Measurements from ENCODE around the gene BCAT1.
"Not testable (repeated sequence)": the region's sequence is repeated elsewhere in the genome, so short reads cannot be mapped to it uniquely, and the experiment has no call there.

BCAT1 gene

GRCh38 chr12:24928131-24928530 lies 20.8 kb downstream of the BCAT1 start:
- H3K9me3 Mint-ChIP-seq, result peaks cover 4% of the 10 kb centered on the region
- no peaks in the 10 kb centered on the region for H3K36me3 Mint-ChIP-seq
- H3K4me1 Mint-ChIP-seq, result peaks cover 3% of the 10 kb centered on the region
- H3K27ac Mint-ChIP-seq, result no peak overlapping the region
- H3K4me3 Mint-ChIP-seq, result no peak overlapping the region
- CTCF ChIA-PET, result no interaction called here
- peaks cover 6% of the 10 kb centered on the region for H3K27me3 Mint-ChIP-seq
- no peak for DNase-seq

- H3K4me3 Mint-ChIP-seq, DNase-seq, CTCF ChIA-PET, H3K27ac Mint-ChIP-seq, H3K9me3 Mint-ChIP-seq, H3K36me3 Mint-ChIP-seq, H3K4me1 Mint-ChIP-seq, H3K27me3 Mint-ChIP-seq: not testable (repeated sequence)
These were observed 22.8 kb downstream of the BCAT1 start for GRCh38 chr12:24926080-24926479.

DNA sequence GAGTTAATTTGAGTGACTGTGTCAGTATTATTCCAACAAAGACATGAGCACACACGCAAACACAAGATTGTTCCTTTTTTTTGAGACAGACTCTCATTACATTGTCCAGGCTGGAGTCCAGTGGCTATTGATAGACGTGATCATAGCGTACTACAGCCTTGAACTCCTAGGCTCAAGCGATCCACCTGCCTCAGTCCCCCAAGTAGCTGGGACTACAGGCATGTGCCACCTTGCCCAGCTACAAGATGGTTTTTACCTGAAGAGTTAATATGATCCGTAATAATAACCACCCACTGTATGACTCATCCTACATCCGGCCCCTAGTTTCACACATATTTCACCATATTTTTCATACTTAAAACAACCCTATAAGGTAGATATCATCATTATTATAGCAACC lies 26.8 kb downstream of the BCAT1 start:
- H3K27me3 Mint-ChIP-seq, result no peaks in the 10 kb centered on the region
- peaks cover 4% of the 10 kb centered on the region for H3K4me1 Mint-ChIP-seq
- peaks cover 1% of the 10 kb centered on the region for H3K36me3 Mint-ChIP-seq
- no peak overlapping the region for H3K4me3 Mint-ChIP-seq
- CTCF ChIA-PET, result no interaction called here
- H3K9me3 Mint-ChIP-seq, result peaks cover 2% of the 10 kb centered on the region
- no peak for DNase-seq
- H3K27ac Mint-ChIP-seq, result no peak overlapping the region

DNA sequence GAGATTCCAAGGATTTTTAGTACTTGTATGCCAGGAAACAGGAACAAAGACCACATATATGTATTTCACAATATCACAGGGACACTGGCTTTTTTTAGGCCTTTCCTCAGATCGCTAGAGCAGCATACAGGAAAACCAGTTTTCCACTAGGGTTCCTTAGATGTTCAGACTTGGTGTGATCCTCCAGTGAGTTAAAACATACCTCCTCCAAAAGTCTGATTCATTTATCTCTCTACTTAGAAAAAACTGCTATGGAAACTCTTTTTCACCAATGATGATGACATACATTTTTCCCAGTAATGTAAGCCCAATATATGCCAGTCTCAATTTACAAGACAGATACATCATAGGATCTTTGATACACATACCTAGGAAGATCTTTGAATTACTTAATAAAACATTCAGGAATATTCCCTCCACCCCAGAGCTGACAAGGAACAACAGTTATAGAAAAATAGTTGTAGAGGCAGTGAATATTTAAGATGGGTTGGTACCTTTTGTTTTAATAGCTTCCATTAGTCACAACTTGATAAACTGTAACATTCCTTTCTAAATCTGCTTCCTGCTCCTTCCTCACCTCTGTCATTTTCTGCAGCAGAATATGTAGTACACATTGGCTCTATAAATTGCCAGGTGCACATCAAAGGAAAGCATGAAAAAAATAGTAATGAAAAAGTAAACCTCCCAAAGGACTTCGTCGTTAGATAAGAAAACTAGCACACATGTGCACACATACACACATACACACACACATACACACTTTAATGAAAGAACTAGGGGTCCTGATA lies 27.5 kb downstream of the BCAT1 start:
- peaks cover 4% of the 10 kb centered on the region for H3K4me1 Mint-ChIP-seq
- CTCF ChIA-PET, result no interaction called here
- H3K27ac Mint-ChIP-seq, result no peak overlapping the region
- H3K9me3 Mint-ChIP-seq, result peaks cover 2% of the 10 kb centered on the region
- no peaks in the 10 kb centered on the region for H3K27me3 Mint-ChIP-seq
- no peak for DNase-seq
- peaks cover 1% of the 10 kb centered on the region for H3K36me3 Mint-ChIP-seq
- no peak overlapping the region for H3K4me3 Mint-ChIP-seq

DNA sequence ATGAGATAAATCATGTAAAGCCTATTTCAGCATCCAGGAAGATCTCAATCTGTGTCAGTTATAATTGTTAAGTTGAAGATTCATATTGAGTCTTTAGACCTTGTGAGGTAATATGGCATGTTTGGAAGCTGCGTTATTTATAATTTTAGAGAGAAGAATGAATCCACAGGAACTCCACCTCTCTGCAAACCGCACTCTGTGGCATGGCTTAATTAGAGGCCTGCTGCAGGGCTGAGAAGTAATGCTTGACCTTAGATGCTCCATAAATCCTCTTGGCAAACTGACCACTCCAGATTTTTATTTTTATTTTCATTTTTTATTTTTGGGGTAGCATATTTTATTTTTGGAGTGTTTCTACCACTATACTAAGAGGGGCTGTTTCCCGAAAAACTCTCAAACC lies 28.8 kb downstream of the BCAT1 start:
- Mint-ChIP-seq H3K27me3 (no peaks in the 10 kb centered on the region), H3K36me3 (peaks cover 1% of the 10 kb centered on the region), H3K27ac (no peak overlapping the region), H3K4me3 (no peak overlapping the region), H3K9me3 (peaks cover under 1% of the 10 kb centered on the region), H3K4me1 (peaks cover 4% of the 10 kb centered on the region)
- no peak for DNase-seq
- CTCF ChIA-PET, result no interaction called here

DNA sequence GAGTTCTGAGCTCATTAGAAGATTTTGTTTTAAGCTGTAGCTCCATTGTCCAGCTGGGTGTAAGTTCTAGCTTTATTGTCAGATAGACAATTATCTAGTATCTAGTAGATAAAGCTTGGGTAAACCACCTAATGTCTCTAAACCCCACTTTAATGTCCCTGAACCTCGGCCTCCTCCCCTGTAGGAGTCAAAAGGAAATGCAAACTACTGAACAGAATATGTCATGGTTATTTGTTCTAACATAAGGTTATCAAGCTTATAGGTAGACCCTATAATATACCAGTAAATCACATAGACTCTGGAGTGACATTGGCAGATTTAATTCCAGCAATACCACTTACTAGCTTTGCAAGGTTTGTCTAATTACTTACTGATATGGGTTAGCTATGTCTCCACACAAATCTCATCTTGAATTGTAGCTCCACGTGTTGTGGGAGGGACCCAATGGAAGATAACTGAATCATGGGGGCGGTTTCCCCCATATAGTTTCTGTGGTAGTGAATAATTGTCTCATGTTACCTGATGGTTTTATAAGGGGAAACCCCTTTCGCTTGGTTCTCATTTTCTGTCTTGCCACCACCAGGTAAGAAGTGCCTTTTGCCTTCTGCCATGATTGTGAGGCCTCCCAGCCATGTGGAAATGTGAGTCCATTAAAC lies 29.4 kb downstream of the BCAT1 start:
- Mint-ChIP-seq H3K9me3 (no peaks in the 10 kb centered on the region), H3K4me3 (no peak overlapping the region), H3K4me1 (peaks cover 4% of the 10 kb centered on the region), H3K27ac (no peak overlapping the region), H3K27me3 (no peaks in the 10 kb centered on the region), H3K36me3 (peaks cover 1% of the 10 kb centered on the region)
- CTCF ChIA-PET, result no interaction called here
- DNase-seq, result no peak

GRCh38 chr12:24918596-24918995 lies 30.3 kb downstream of the BCAT1 start:
- peaks cover 4% of the 10 kb centered on the region for H3K4me1 Mint-ChIP-seq
- H3K27me3 Mint-ChIP-seq, result no peaks in the 10 kb centered on the region
- no peak overlapping the region for H3K27ac Mint-ChIP-seq
- DNase-seq, result no peak
- H3K4me3 Mint-ChIP-seq, result no peak overlapping the region
- CTCF ChIA-PET, result no interaction called here
- peaks cover 1% of the 10 kb centered on the region for H3K36me3 Mint-ChIP-seq
- H3K9me3 Mint-ChIP-seq, result no peaks in the 10 kb centered on the region

GRCh38 chr12:24915501-24915900 lies 33.4 kb downstream of the BCAT1 start:
- H3K27ac Mint-ChIP-seq, result no peak overlapping the region
- CTCF ChIA-PET, result interaction anchor here (0.6 kb wide), 1 partner anchor 41 kb away, joined by 4 read pairs; no protein-coding TSS in a partner anchor
- peaks cover 1% of the 10 kb centered on the region for H3K36me3 Mint-ChIP-seq
- H3K4me3 Mint-ChIP-seq, result no peak overlapping the region
- DNase-seq, result no peak
- no peaks in the 10 kb centered on the region for H3K9me3 Mint-ChIP-seq
- no peaks in the 10 kb centered on the region for H3K4me1 Mint-ChIP-seq
- no peaks in the 10 kb centered on the region for H3K27me3 Mint-ChIP-seq

- H3K4me1 Mint-ChIP-seq, result no peaks in the 10 kb centered on the region
These were observed 34.9 kb downstream of the BCAT1 start for GRCh38 chr12:24913953-24914352.

GRCh38 chr12:24913130-24913529 lies 35.8 kb downstream of the BCAT1 start:
- Mint-ChIP-seq H3K27me3 (no peaks in the 10 kb centered on the region), H3K36me3 (no peaks in the 10 kb centered on the region), H3K4me1 (no peaks in the 10 kb centered on the region), H3K27ac (no peak overlapping the region), H3K9me3 (no peaks in the 10 kb centered on the region), H3K4me3 (no peak overlapping the region)
- DNase-seq, result no peak
- CTCF ChIA-PET, result no interaction called here

More at GRCh38 chr12:24913953-24914352, 34.9 kb downstream of the BCAT1 start:
- H3K4me3 Mint-ChIP-seq, result no peak overlapping the region
- H3K27me3 Mint-ChIP-seq, result no peaks in the 10 kb centered on the region
- DNase-seq, result no peak
- H3K9me3 Mint-ChIP-seq, result no peaks in the 10 kb centered on the region
- H3K27ac Mint-ChIP-seq, result no peak overlapping the region
- no peaks in the 10 kb centered on the region for H3K36me3 Mint-ChIP-seq
- CTCF ChIA-PET, result no interaction called here

- Mint-ChIP-seq H3K27ac (no peak overlapping the region), H3K4me3 (no peak overlapping the region), H3K36me3 (no peaks in the 10 kb centered on the region), H3K27me3 (no peaks in the 10 kb centered on the region), H3K4me1 (no peaks in the 10 kb centered on the region), H3K9me3 (no peaks in the 10 kb centered on the region)
- CTCF ChIA-PET, result no interaction called here
- no peak for DNase-seq
These were observed 37.6 kb downstream of the BCAT1 start for GRCh38 chr12:24911271-24911791.

DNA sequence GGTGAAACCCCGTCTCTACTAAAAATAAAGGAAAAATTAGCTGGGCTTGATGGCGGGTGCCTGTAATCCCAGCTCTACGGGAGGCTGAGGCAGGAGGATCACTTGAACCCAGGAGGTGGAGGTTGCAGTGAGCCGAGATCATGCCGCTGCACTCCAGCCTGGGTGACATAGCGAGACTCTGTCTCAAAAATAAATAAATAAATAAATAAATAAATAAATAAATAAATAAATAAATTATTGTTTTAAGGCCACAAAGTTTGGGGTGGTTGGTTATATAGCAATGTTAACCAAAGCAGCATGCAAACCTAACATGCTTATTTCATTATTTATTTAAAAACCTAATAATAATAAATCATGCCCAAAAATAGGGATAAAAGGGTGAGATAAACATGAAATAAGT lies 38.7 kb downstream of the BCAT1 start:
- H3K4me1 Mint-ChIP-seq, H3K27ac Mint-ChIP-seq, H3K27me3 Mint-ChIP-seq, H3K4me3 Mint-ChIP-seq, H3K9me3 Mint-ChIP-seq, CTCF ChIA-PET, DNase-seq, H3K36me3 Mint-ChIP-seq: not testable (repeated sequence)

DNA sequence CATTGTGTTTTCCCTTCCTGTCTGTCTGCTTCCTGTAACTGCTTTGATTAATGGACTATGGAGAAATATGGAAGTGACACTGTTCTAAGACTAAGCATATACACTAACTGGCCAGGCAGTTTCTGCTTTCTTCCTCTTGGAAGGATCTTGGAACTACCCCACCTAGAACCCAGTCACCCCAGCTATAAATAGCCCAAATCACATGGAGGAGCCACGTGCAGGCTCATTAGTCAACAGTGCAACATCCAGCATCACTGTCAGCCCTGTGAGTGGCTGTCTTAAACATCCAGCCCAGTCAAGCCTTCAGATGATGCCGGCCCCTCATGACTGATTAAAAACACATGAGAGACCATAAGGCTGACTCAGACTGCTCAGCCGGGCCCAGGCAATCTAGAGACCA lies 39.2 kb downstream of the BCAT1 start:
- H3K9me3 Mint-ChIP-seq, result no peaks in the 10 kb centered on the region
- no peak overlapping the region for H3K4me3 Mint-ChIP-seq
- H3K27me3 Mint-ChIP-seq, result no peaks in the 10 kb centered on the region
- H3K27ac Mint-ChIP-seq, result no peak overlapping the region
- no peaks in the 10 kb centered on the region for H3K36me3 Mint-ChIP-seq
- no peak for DNase-seq
- H3K4me1 Mint-ChIP-seq, result no peaks in the 10 kb centered on the region
- CTCF ChIA-PET, result no interaction called here

- Mint-ChIP-seq H3K4me1 (peaks cover 9% of the 10 kb centered on the region), H3K4me3 (no peak overlapping the region), H3K9me3 (no peaks in the 10 kb centered on the region), H3K27ac (no peak overlapping the region), H3K27me3 (no peaks in the 10 kb centered on the region), H3K36me3 (no peaks in the 10 kb centered on the region)
- no peak for DNase-seq
- CTCF ChIA-PET, result no interaction called here
These were observed 41.4 kb downstream of the BCAT1 start for GRCh38 chr12:24907464-24907863.

- CTCF ChIA-PET, result interaction anchor here (0.6 kb wide), 1 partner anchor 50 kb away, joined by 3 read pairs; no protein-coding TSS in a partner anchor
These were observed 42.8 kb downstream of the BCAT1 start for GRCh38 chr12:24906141-24906540.

More at GRCh38 chr12:24906141-24906540, 42.8 kb downstream of the BCAT1 start:
- Mint-ChIP-seq H3K9me3 (no peaks in the 10 kb centered on the region), H3K27ac (no peak overlapping the region), H3K36me3 (no peaks in the 10 kb centered on the region), H3K4me1 (peaks cover 21% of the 10 kb centered on the region), H3K4me3 (no peak overlapping the region), H3K27me3 (peaks cover under 1% of the 10 kb centered on the region)
- DNase-seq, result no peak

Measured in activated naive CD4-positive, alpha-beta T cell treated with anti-CD3 and anti-CD28 coated beads, Interleukin-2, amount 10 ng/mL, durations not matched to agents 7 days and 5 days (primary cell).